ENCODE results near the gene BTG4.

BTG4 gene

GRCh38 chr11:111542606-111543275, 30.6 kb upstream of the BTG4 start:
- H3K4me3 ChIP-seq (replicated peaks; ENCODE audit: low read depth, low read length) = peak overlapping the region; percentile 77
- TF ChIP-seq, protein P1, sequence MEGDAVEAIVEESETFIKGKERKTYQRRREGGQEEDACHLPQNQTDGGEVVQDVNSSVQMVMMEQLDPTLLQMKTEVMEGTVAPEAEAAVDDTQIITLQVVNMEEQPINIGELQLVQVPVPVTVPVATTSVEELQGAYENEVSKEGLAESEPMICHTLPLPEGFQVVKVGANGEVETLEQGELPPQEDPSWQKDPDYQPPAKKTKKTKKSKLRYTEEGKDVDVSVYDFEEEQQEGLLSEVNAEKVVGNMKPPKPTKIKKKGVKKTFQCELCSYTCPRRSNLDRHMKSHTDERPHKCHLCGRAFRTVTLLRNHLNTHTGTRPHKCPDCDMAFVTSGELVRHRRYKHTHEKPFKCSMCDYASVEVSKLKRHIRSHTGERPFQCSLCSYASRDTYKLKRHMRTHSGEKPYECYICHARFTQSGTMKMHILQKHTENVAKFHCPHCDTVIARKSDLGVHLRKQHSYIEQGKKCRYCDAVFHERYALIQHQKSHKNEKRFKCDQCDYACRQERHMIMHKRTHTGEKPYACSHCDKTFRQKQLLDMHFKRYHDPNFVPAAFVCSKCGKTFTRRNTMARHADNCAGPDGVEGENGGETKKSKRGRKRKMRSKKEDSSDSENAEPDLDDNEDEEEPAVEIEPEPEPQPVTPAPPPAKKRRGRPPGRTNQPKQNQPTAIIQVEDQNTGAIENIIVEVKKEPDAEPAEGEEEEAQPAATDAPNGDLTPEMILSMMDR (IDR thresholded peaks at IDR 0.05; ENCODE audit: low read depth, low read length, missing control alignments) = no peak
- no peak for DNase-seq (ENCODE audit: extremely low read depth, low read depth)

DNA sequence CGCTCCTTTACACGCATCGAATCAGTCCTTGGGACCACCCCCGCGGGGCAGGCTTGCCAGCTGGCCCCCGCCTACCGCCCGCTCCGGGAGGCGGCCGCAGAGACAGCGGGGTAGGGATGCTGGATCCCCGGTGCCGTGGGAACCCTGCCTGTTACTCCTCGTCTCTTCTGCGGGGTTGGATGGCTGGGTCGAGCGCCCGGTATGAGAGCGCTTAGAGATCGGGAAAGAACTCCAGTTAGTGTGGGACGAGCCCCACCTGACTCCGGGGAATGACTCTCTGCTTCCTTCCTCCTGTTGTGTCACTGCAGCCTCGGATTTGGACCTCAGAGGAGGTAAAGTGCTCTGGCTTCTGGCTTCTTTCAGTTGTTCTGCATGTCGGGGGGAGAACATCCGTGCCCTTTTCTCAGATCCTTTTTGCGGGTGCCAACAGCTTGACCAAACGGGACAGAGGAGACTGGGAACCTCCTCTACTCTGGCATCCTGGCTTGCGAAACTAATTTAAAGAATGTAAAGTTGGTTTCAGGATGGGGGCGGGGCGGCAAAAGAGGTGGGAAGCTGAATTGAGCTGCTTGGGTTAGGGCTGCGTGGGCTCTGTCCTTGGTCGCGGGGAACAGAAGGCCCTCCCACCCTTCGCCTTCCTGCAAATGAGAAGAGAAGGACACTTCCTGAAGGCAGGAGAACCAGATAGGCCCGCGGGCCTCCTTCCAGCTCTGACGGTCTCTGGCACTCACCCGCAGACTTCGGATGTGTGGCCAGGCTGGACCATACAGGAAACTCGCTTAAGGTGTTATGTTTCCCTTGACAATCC, 29.3 kb upstream of the BTG4 start:
- TF ChIP-seq, protein P1 (IDR thresholded peaks at IDR 0.05; ENCODE audit: low read depth, low read length, missing control alignments) = no peak
- peak overlapping the region; percentile 77 for H3K4me3 ChIP-seq (replicated peaks; ENCODE audit: low read depth, low read length)
- DNase-seq (ENCODE audit: extremely low read depth, low read depth) = peak; percentile 56

GRCh38 chr11:111540937-111541253, 28.7 kb upstream of the BTG4 start:
- TF ChIP-seq, protein P1 (IDR thresholded peaks at IDR 0.05; ENCODE audit: low read depth, low read length, missing control alignments) = no peak
- H3K4me3 ChIP-seq (replicated peaks; ENCODE audit: low read depth, low read length) = peak overlapping the region; percentile 77
- no peak for DNase-seq (ENCODE audit: extremely low read depth, low read depth)

DNA sequence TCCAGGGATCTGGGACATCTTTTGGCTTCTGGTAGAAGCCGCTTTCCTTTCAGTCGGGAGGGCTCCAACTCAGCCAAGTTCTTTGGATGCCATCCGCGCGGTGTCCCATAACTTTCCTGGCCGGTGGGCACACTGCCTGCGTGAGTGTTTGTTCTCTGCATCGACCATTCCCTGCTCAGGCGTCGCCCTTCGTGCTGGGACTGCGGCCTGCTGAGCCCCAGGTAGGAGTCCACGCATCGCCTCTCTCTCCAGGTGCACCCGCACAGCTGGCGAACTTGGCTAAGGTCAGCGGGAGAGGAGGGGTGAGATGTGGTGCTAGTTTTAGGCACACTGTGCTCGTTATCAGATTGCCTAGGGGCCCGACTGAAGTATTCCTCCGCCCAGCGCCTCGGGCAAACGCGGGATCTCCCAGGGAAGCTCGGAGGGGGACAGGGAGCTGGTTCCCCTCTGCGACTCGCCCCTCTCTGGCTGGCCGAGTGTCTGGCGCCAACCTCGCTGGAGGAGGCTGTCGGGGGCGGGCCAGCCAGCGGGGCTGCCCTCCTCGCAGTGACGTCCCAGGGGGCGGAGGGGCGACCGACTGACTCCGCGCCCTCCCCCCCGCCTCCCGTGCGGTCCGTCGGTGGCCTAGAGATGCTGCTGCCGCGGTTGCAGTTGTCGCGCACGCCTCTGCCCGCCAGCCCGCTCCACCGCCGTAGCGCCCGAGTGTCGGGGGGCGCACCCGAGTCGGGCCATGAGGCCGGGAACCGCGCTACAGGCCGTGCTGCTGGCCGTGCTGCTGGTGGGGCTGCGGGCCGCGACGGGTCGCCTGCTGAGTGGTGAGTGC, 28.1 kb upstream of the BTG4 start, which contains the start of gene LAYN:
TSS of gene LAYN (plus strand) at position 607 of the 823 bp plus-strand sequence. CDS start at position 731, 124 bp downstream.
- H3K4me3 ChIP-seq (replicated peaks; ENCODE audit: low read depth, low read length) = peak within 1 kb of the TSS; percentile 77
- no peak for DNase-seq (ENCODE audit: extremely low read depth, low read depth)
- TF ChIP-seq, protein P1 (IDR thresholded peaks at IDR 0.05; ENCODE audit: low read depth, low read length, missing control alignments) = no peak

- TF ChIP-seq, protein P1 (IDR thresholded peaks at IDR 0.05; ENCODE audit: low read depth, low read length, missing control alignments) = no peak
- peak overlapping the region; percentile 77 for H3K4me3 ChIP-seq (replicated peaks; ENCODE audit: low read depth, low read length)
Observed at GRCh38 chr11:111539426-111540113, 27.4 kb upstream of the BTG4 start.

More at GRCh38 chr11:111539426-111540113, 27.4 kb upstream of the BTG4 start:
- no peak for DNase-seq (ENCODE audit: extremely low read depth, low read depth)

Data from HFF-Myc (cell line).